ENCODE data around the gene PARVB.

Gene PARVB

DNA sequence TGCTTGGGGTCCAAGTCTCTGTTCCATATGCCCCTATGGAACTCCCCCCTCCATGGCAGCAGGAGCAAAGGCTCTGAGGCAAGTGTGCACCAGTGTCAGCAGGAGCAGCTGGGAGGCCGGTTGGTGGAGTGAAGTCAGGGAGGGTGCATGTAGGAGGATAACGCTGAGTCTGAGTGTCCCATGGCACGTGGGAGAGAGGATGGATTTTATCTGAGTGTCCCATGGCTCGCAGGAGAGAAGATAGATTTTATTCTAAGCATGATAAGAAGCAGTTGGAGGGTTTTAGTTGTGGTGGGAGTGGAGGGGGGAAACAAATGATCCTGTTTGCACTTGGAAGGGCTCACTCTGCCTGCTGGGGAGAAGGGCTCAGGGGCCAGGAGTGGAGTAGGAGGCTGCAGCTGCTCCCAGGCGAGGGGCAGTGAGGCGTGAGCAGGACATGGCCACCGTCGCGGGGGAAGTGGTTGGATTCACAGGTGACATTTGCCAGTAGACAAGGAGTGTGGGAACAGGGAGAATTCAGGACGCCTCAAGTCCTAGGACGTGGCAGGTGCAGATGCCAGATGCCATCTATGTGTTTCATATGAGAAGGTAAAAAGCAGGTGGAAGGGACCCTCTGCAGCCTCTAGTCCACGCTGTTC lies 123.0 kb downstream of the PARVB start:
- TF ChIP-seq, protein P1, sequence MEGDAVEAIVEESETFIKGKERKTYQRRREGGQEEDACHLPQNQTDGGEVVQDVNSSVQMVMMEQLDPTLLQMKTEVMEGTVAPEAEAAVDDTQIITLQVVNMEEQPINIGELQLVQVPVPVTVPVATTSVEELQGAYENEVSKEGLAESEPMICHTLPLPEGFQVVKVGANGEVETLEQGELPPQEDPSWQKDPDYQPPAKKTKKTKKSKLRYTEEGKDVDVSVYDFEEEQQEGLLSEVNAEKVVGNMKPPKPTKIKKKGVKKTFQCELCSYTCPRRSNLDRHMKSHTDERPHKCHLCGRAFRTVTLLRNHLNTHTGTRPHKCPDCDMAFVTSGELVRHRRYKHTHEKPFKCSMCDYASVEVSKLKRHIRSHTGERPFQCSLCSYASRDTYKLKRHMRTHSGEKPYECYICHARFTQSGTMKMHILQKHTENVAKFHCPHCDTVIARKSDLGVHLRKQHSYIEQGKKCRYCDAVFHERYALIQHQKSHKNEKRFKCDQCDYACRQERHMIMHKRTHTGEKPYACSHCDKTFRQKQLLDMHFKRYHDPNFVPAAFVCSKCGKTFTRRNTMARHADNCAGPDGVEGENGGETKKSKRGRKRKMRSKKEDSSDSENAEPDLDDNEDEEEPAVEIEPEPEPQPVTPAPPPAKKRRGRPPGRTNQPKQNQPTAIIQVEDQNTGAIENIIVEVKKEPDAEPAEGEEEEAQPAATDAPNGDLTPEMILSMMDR (IDR thresholded peaks at IDR 0.05) = no peak

GRCh38 chr22:44147821-44148574 lies 123.9 kb downstream of the PARVB start:
- TF ChIP-seq, protein P1 (IDR thresholded peaks at IDR 0.05) = no peak

DNA sequence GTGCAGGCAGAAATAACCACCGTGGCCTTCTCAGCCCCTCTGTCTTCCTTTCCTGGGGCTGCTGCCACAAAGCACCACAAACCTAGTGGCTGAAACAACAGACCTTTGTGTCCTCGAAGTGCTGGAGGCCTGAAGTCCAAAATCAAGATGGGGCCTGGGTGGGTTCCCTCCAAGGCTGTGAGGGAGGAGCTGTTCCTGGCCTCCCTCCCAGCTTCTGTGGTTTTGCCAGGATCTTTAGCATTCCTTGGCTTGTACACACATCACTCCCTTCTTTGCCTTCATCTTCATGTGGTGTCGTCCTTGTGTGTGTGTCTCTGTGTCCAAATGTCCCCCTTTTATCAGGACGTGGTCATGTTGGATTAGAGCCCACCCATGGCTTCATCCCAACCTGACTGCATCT lies 127.6 kb downstream of the PARVB start:
- TF ChIP-seq, protein P1 (IDR thresholded peaks at IDR 0.05) = no peak

GRCh38 chr22:44153710-44154109 lies 129.6 kb downstream of the PARVB start:
- TF ChIP-seq, protein P1 (IDR thresholded peaks at IDR 0.05) = no peak

DNA sequence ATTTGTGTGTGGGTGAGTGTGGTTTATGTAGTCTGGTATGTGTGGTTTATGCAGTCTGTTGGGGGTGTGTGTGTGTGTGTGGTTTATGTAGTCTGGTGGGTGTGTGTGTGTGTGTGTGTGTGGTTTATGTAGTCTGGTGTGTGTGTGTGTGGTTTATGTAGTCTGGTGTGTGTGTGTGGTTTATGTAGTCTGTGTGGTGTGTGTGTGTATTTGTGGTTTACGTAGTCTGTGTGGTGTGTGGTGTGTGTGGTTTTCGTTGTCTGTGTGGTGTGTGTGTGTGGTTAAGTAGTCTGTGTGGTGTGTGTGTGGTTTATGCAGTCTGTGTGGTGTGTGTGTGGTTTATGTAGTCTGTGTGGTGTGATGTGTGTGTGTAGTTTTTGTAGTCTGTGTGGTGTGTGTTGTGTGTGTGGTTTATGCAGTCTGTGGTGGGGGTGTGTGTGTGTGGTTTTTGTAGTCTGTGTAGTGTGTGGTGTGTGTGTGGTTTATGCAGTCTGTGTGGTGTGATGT lies 130.4 kb downstream of the PARVB start:
- TF ChIP-seq, protein P1 (IDR thresholded peaks at IDR 0.05) = no peak

GRCh38 chr22:44155115-44155514 lies 131.0 kb downstream of the PARVB start:
- TF ChIP-seq, protein P1 (IDR thresholded peaks at IDR 0.05) = no peak

- TF ChIP-seq, protein P1 (IDR thresholded peaks at IDR 0.05) = no peak
Observed at GRCh38 chr22:44157916-44158618, 134.0 kb downstream of the PARVB start.
